Spleen (tissue), 11 donors: ENCODE results near the gene ITGAE. TPM values are rescaled to one million over a fixed set of nuclear protein-coding genes. Genes with fewer than 3 reads are reported as not detected.

Experiments used
- DNase-seq: peaks from one replicate; pipeline ENCODE4 v3.0.0-alpha.2; 2020
- H3K27ac ChIP-seq, 8 donors: fragments of 200-600 bp; sonication (generic) in 7 of 8; 1 replicate in 4 of 8; 2 replicates in 4 of 8; pipeline versions ENCODE4 v1.5.0 to v1.8.0; 2016 to 2021; ENCODE audit warnings: inconsistent platforms in 4 of 8, mild to moderate bottlenecking in 4 of 8, moderate library complexity in 1 of 8
- H3K27me3 ChIP-seq, 7 donors: fragments of 200-600 bp; sonication (generic) in 6 of 7; replicated peaks in 1 of 7; 1 replicate in 4 of 7; 2 replicates in 3 of 7; pipeline versions ENCODE4 v1.5.0 to v1.8.0; 2016 to 2021; ENCODE audit warnings: inconsistent platforms in 3 of 7, mild to moderate bottlenecking in 1 of 7
- H3K36me3 ChIP-seq, 6 donors: fragments of 200-600 bp; sonication (generic) in 5 of 6; 1 replicate in 4 of 6; 2 replicates in 2 of 6; pipeline versions ENCODE4 v1.5.0 to v1.8.0; 2016 to 2021; ENCODE audit warnings: inconsistent platforms in 2 of 6
- H3K4me1 ChIP-seq, 6 donors: fragments of 200-600 bp; sonication (generic) in 5 of 6; 1 replicate in 3 of 6; 2 replicates in 3 of 6; pipeline versions ENCODE4 v1.5.0 to v1.8.0; 2016 to 2021; ENCODE audit warnings: inconsistent platforms in 3 of 6
- H3K4me3 ChIP-seq, 8 donors: fragments of 200-600 bp; sonication (generic) in 7 of 8; 1 replicate in 4 of 8; 2 replicates in 4 of 8; pipeline versions ENCODE4 v1.5.0 to v1.8.0; 2016 to 2021; ENCODE audit warnings: inconsistent platforms in 4 of 8, mild to moderate bottlenecking in 4 of 8, moderate library complexity in 2 of 8
- H3K9me3 ChIP-seq, 8 donors: fragments of 200-600 bp; sonication (generic) in 7 of 8; 1 replicate in 4 of 8; 2 replicates in 4 of 8; pipeline versions ENCODE4 v1.5.0 to v1.8.0; 2016 to 2021; ENCODE audit warnings: inconsistent platforms in 4 of 8
- POLR2A ChIP-seq, 3 donors: fragments of 450-650 bp; IDR thresholded peaks; one replicate each; pipeline ENCODE4 v1.5.1; 2017; ENCODE audit warnings: antibody characterized with exemption in 3 of 3, mild to moderate bottlenecking in 1 of 3
- POLR2AphosphoS5 ChIP-seq, 3 donors: sonication (generic); formaldehyde crosslinking; IDR thresholded peaks; one replicate each; pipeline ENCODE4 v1.5.1; 2017; ENCODE audit warnings: antibody characterized with exemption in 3 of 3
- WGBS, 5 donors: extraction: QIAGEN DNeasy Blood & Tissue Kit in 3 of 5; methylation state at CpG; one replicate each; pipeline versions ENCODE4 v1.1.5 to v1.1.7; 2013 to 2018; 5-methylcytosine and 5-hydroxymethylcytosine counted together
- intact Hi-C: fragments of 100-400 bp; cut with DNase I; formaldehyde crosslinking; loops from one replicate; pipeline ENCODE4 v1.15.0; 2023; ENCODE audit warnings: low total_unique reads
- polyA plus RNA-seq, 3 donors: library from polyadenylated mRNA; stranded (reverse); fragments of 200-250 nt; gene quantifications; one replicate each; pipeline ENCODE4 v1.2.1, GENCODE V29; 2013
- total RNA-seq, 7 donors: library from RNA; depleted of rRNA in 3 of 7; stranded (reverse); fragments of >200 nt in 3 of 7; fragmentation: NEBNext Ultra II Directional in 4 of 7; extraction: Animal tissue kit (Norgen Biotek cat#: 25700) in 4 of 7; gene quantifications; one replicate each; pipeline versions ENCODE4 v1.1.0 to v1.2.1, GENCODE V29; 2016 to 2021
- TF ChIP-seq, protein P1 (sequence below), 11 experiments: fragments of 200-600 bp in 7 of 11; fragments of 450-650 bp in 4 of 11; sonication (generic) in 4 of 11; IDR thresholded peaks in 8 of 11; conservative IDR thresholded peaks in 3 of 11; 1 replicate in 7 of 11; 2 replicates in 4 of 11; pipeline versions ENCODE4 v1.4.0 to v1.8.0; 2016 to 2021; ENCODE audit warnings: antibody characterized with exemption in 11 of 11, inconsistent platforms in 4 of 11, mild to moderate bottlenecking in 1 of 11
- donor health status: healthy with polysubstance abuse.
- donor health status: DM: no; HTN: no; CAD: no; lungs with moderate emphysema.
- donor health status: DM: no; HTN: no; CAD: no.
- donor health status: Bipolar disorder and iron deficiency.
- donor health status: healthy.
- donor health status: DM: no; HTN: no; CAD: no.
- donor health status: DM: yes; HTN: yes; CAD: no.

ITGAE gene
- total and polyA plus RNA-seq, 10 donors: 20.3 to 91.1 (median 28.2) TPM

DNA sequence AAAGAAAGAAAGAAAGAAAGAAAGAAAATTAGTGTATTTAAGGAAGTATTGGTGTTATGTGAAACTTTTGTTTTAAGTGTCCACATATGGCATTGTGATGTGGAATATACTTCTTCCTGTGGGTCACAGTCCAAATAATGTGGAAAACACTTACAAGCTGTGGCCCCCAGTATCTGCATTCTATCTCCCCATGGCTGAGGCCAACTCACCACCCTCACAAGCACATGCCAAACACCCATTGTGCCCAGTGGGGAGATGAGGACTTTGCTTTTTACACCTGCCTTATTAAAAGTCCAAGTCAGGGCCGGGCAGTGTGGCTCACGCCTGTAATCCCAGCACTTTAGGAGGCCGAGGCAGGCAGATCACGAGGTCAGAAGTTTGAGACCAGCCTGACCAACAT is 101.0 kb downstream of the ITGAE start:
- no peak for TF ChIP-seq POLR2A (IDR thresholded peaks at IDR 0.05)
- no peak for DNase-seq
- Histone ChIP-seq H3K4me1 (peaks cover 0 to 56% (median 21%) of the 10 kb centered on the region in 6 donors), H3K27ac (no peak overlapping the region), H3K27me3 (peaks cover 0 to 25% (median 9%) of the 10 kb centered on the region in 7 donors), H3K36me3 (no peaks in the 10 kb centered on the region), H3K9me3 (peaks cover 0 to 13% (median 8%) of the 10 kb centered on the region in 8 donors), H3K4me3 (no peak overlapping the region)
- intact Hi-C loops: no loop called here
- 87 to 99% (median 95%) methylated on average over 4 of the region's 4 CpGs for WGBS, 5 donors

DNA sequence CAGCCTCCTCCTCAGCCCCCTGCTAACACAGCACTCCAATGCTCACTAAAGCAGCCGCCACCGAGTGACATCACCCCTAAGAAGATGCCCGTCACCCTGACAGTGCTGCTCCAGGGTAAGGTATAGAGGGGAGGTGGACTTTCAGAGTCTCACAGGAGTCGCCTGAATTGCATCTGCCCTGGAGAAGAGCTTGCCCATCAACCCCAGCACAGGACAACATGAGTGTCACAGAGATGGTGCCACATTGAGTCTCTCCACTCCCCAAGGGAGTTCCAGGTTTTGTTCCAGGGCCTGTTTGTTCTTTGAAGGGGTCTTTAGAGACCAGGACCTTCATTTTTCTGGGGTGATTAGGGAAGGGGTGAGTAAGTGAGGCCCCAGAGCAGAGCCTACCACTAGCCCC is 102.8 kb downstream of the ITGAE start:
- no peaks in the 10 kb centered on the region for H3K36me3 ChIP-seq
- no peak for DNase-seq
- H3K4me3 ChIP-seq: no peak overlapping the region
- intact Hi-C loops: no loop called here
- H3K9me3 ChIP-seq: peaks cover 0 to 13% (median 8%) of the 10 kb centered on the region in 8 donors
- peaks cover 0 to 30% (median 14%) of the 10 kb centered on the region in 7 donors for H3K27me3 ChIP-seq
- WGBS, 5 donors: 82 to 95% (median 90%) methylated on average over 4 of the region's 4 CpGs
- no peak for TF ChIP-seq POLR2A (IDR thresholded peaks at IDR 0.05)
- TF ChIP-seq POLR2AphosphoS5 (IDR thresholded peaks at IDR 0.05): no peak
- TF ChIP-seq, protein P1, sequence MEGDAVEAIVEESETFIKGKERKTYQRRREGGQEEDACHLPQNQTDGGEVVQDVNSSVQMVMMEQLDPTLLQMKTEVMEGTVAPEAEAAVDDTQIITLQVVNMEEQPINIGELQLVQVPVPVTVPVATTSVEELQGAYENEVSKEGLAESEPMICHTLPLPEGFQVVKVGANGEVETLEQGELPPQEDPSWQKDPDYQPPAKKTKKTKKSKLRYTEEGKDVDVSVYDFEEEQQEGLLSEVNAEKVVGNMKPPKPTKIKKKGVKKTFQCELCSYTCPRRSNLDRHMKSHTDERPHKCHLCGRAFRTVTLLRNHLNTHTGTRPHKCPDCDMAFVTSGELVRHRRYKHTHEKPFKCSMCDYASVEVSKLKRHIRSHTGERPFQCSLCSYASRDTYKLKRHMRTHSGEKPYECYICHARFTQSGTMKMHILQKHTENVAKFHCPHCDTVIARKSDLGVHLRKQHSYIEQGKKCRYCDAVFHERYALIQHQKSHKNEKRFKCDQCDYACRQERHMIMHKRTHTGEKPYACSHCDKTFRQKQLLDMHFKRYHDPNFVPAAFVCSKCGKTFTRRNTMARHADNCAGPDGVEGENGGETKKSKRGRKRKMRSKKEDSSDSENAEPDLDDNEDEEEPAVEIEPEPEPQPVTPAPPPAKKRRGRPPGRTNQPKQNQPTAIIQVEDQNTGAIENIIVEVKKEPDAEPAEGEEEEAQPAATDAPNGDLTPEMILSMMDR (IDR thresholded peaks at IDR 0.05 in 8 of 11, conservative IDR thresholded peaks at IDR 0.05 in 3 of 11): no peak
- H3K4me1 ChIP-seq: peaks cover 0 to 74% (median 26%) of the 10 kb centered on the region in 6 donors
- no peak overlapping the region for H3K27ac ChIP-seq

DNA sequence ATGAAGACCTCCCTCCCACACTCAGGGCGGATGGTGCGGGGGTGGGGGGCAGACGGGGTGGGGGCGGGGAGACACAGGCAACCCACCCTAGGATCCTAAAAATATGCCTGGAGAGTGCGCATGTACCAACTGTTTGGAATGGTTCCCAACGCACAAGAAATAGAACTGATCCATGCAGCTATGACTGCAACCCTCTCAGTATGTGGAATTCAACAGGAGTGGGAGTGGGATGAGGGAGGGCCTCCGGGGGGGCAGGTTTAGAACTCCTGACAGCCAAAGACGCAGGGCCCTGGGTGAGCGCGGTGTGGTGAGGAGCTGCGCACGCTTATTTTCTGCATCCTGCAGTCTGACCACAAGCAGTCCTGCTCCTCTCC is 103.9 kb downstream of the ITGAE start:
- WGBS, 5 donors: 54 to 67% (median 59%) methylated on average over 11 to 12 of the region's 12 CpGs
- Histone ChIP-seq H3K9me3 (peaks cover 0 to 13% (median 8%) of the 10 kb centered on the region in 8 donors), H3K27ac (peak overlapping the region in 5 of 8 donors; percentile 75 to 92 (median 84)), H3K4me1 (peaks cover 0 to 84% (median 30%) of the 10 kb centered on the region in 6 donors), H3K36me3 (no peaks in the 10 kb centered on the region), H3K27me3 (peaks cover 0 to 33% (median 14%) of the 10 kb centered on the region in 7 donors), H3K4me3 (peak overlapping the region in 5 of 8 donors; percentile 56 to 85 (median 75))
- no peak for TF ChIP-seq POLR2A (IDR thresholded peaks at IDR 0.05)
- TF ChIP-seq POLR2AphosphoS5 (IDR thresholded peaks at IDR 0.05): no peak
- TF ChIP-seq, protein P1 (IDR thresholded peaks at IDR 0.05 in 8 of 11, conservative IDR thresholded peaks at IDR 0.05 in 3 of 11): no peak
- intact Hi-C loops: no loop called here
- no peak for DNase-seq

DNA sequence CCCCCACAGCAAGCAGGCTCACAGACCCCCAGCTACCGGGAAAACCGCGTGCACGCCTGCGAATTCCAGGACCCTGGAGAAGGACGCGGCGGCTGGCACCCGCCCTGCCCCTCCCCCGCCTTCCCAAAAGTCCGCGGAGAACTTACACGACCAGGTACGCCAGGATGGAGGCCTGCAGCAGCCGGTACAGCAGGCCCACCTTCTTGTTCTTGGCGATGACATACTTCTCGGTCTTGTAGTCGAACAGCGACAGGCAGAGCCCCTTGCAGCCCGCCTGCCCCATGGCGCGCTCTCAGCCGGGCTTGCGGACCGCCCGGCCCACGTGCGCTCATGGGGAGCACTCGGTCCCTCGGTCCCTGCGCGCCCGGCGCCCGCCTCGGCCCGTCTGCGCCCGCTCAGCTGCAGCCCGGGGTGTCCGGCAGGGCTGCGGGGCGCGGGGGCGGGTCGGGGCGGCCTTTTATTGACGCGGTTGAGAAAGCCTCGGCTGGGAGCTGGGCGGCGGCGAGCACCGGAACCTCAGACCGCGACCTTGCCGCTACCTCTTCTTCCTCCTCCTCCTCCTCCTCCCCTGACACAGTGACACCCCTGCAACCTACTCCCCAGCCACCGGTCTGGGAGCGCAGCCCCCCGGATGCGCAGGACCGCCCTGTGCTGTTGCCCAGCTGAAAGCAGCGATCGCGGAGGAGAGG is 105.1 kb downstream of the ITGAE start, which contains the start of gene P2RX5:
Gene P2RX5, minus strand, starts transcription at position 433 of the 689 bp plus-strand sequence. Its CDS starts 150 bp downstream, at position 283.
- DNase-seq: peak; percentile 95
- intact Hi-C loops: no loop called here
- TF ChIP-seq POLR2A (IDR thresholded peaks at IDR 0.05) (no peak), POLR2AphosphoS5 (IDR thresholded peaks at IDR 0.05) (peak; percentile 78 to 89 (median 83))
- TF ChIP-seq, protein P1 (IDR thresholded peaks at IDR 0.05 in 8 of 11, conservative IDR thresholded peaks at IDR 0.05 in 3 of 11): peak in 2 of 11 experiments; percentile 16 to 18
- Histone ChIP-seq H3K9me3 (peaks cover 0 to 13% (median 8%) of the 10 kb centered on the region in 8 donors), H3K36me3 (peaks cover 0 to 11% (median 2%) of the 10 kb centered on the region in 6 donors), H3K4me1 (peaks cover 3 to 86% (median 40%) of the 10 kb centered on the region in 6 donors), H3K27ac (peak within 1 kb of the TSS; percentile 39 to 92 (median 75)), H3K27me3 (peaks cover 0 to 33% (median 14%) of the 10 kb centered on the region in 7 donors), H3K4me3 (peak within 1 kb of the TSS; percentile 53 to 85 (median 71))
- WGBS, 5 donors: 0 to 1% (median 0%) methylated on average over 15 to 65 of the region's 65 CpGs
